Panc1 (cell line): Measurements from ENCODE around the gene NELFCD. TPM values are rescaled to one million over a fixed set of nuclear protein-coding genes. Genes with fewer than 3 reads are reported as not detected.

Experiments used
- ATAC-seq: fragments of 200-7000 bp; cut with Tn5 transposase; 2 replicates; pipeline ENCODE4 v1.9.1; 2020; ENCODE audit warnings: mild to moderate bottlenecking, moderate library complexity
- BruUV-seq: library from RNA; stranded (reverse); fragments of 400-500 nt; replicated peaks from 2 replicates; lab custom pipeline; 2021; lab: Mats Ljungman, UMichigan
- CTCF ChIA-PET: fragments of 300-600 bp; sonication (Branson Sonifier 250); formaldehyde crosslinking; loops from one replicate; lab custom pipeline; 2022; ENCODE audit warnings: antibody characterized with exemption; lab: Charles Lee
- POLR2A ChIA-PET: fragments of 300-600 bp; sonication (Branson Sonifier 250); formaldehyde crosslinking; loops from one replicate; lab custom pipeline; 2022; ENCODE audit warnings: antibody characterized with exemption; lab: Charles Lee
- DNase-seq: peaks from one replicate; pipeline ENCODE4 v3.0.0-alpha.2; 2010; ENCODE audit warnings: low read depth, low spot score
- H3K27ac ChIP-seq: 2 replicates; pipeline ENCODE4 v1.5.1; 2011; ENCODE audit warnings: mild to moderate bottlenecking, low read length, inconsistent platforms
- H3K27me3 ChIP-seq: fragments of 200-500 bp; sonication (Bioruptor generic); 2 replicates; pipeline ENCODE4 v1.6.0; 2014; ENCODE audit warnings: low read length, inconsistent platforms; ENCODE audit not compliant: control insufficient read depth, insufficient read depth
- H3K36me3 ChIP-seq: fragments of 200-500 bp; sonication (Bioruptor generic); 2 replicates; pipeline ENCODE4 v1.5.1; 2014; ENCODE audit warnings: inconsistent platforms, mild to moderate bottlenecking, low read length, moderate library complexity; ENCODE audit not compliant: control insufficient read depth, insufficient read depth
- H3K4me1 ChIP-seq: 2 replicates; pipeline ENCODE4 v1.5.1; 2011; ENCODE audit warnings: inconsistent platforms, mild to moderate bottlenecking, low read length, moderate library complexity; ENCODE audit not compliant: control insufficient read depth, insufficient read depth
- H3K4me3 ChIP-seq, 2 experiments: 2 replicates each; pipeline ENCODE4 v1.5.1; 2011 to 2012; ENCODE audit warnings: low read depth in 2 of 2, low read length in 2 of 2, mild to moderate bottlenecking in 2 of 2, inconsistent platforms in 1 of 2, moderate library complexity in 1 of 2
- H3K9me3 ChIP-seq: fragments of 200-500 bp; sonication (Bioruptor generic); 2 replicates; pipeline ENCODE4 v1.5.1; 2014; ENCODE audit warnings: low read depth, mild to moderate bottlenecking, inconsistent platforms, low read length, moderate library complexity; ENCODE audit not compliant: control insufficient read depth, insufficient read depth
- POLR2AphosphoS5 ChIP-seq: IDR thresholded peaks from 2 replicates; pipeline ENCODE4 v1.6.1; 2012; ENCODE audit warnings: mild to moderate bottlenecking, low read depth, low read length, moderate library complexity
- SIN3A ChIP-seq: IDR thresholded peaks from 2 replicates; pipeline ENCODE4 v1.6.1; 2012; ENCODE audit warnings: low read depth, mild to moderate bottlenecking, low read length, moderate library complexity, borderline replicate concordance; ENCODE audit not compliant: insufficient read depth
- TCF7L2 ChIP-seq: IDR thresholded peaks from 2 replicates; pipeline ENCODE4 v1.6.1; 2011; ENCODE audit warnings: mild to moderate bottlenecking, low read depth, low read length, inconsistent platforms
- in situ Hi-C: cut with HindIII; loops from 2 replicates; pipeline ENCODE4 v1.10.0; 2016; ENCODE audit warnings: low sequenced_read_pairs, low pct_unique_long_range_greater_than_20kb
- intact Hi-C: fragments of 100-400 bp; cut with micrococcal nuclease; formaldehyde crosslinking; loops from one replicate; pipeline ENCODE4 v1.10.0; 2022; ENCODE audit not compliant: unreplicated experiment
- total RNA-seq: library from RNA; stranded (reverse); gene quantifications from one replicate; pipeline ENCODE4 v1.2.1, GENCODE V29; 2021; ENCODE audit not compliant: unreplicated experiment
- TF ChIP-seq, protein P1 (sequence below), 2 experiments: IDR thresholded peaks; 2 replicates each; pipeline ENCODE4 v1.6.1; 2011 to 2012; ENCODE audit warnings: low read depth in 2 of 2, control low read depth in 1 of 2, low read length in 1 of 2, mild to moderate bottlenecking in 1 of 2, moderate library complexity in 1 of 2; ENCODE audit not compliant: insufficient read depth in 1 of 2
- TF ChIP-seq, protein P2 (sequence below): fragments of 450-650 bp; IDR thresholded peaks from 2 replicates; pipeline ENCODE4 v1.5.1; 2017; ENCODE audit warnings: mild to moderate bottlenecking

Gene NELFCD
- total RNA-seq, 1 experiment from 2014 or later = 108 TPM

DNA sequence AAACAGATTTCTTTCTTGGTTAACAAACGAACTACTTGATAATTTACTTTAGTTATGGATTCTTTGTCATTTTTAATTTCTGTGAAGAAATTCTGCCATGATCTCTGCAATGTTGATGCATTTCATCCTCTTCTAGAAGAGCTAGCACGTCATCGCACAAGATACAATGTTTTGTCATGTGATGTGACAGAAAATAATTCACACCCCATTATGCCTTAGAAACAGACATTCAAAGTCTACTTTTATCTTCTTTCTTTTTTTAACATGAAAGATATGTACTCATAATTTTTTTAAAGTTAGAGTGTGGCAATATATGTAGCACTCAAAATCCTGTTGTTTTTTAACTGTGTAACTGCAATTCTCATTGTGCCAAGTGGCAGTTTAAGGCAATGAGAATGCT lies 39.6 kb upstream of the NELFCD start:
- Histone ChIP-seq H3K36me3 (no peaks in the 10 kb centered on the region), H3K9me3 (no peaks in the 10 kb centered on the region), H3K27me3 (peaks cover 15% of the 10 kb centered on the region), H3K4me3 (no peak overlapping the region), H3K4me1 (no peaks in the 10 kb centered on the region), H3K27ac (no peak overlapping the region)
- intact Hi-C loops = no loop called here
- TF ChIP-seq TCF7L2 (no peak), SIN3A (no peak), POLR2AphosphoS5 (no peak)
- TF ChIP-seq, protein P1, sequence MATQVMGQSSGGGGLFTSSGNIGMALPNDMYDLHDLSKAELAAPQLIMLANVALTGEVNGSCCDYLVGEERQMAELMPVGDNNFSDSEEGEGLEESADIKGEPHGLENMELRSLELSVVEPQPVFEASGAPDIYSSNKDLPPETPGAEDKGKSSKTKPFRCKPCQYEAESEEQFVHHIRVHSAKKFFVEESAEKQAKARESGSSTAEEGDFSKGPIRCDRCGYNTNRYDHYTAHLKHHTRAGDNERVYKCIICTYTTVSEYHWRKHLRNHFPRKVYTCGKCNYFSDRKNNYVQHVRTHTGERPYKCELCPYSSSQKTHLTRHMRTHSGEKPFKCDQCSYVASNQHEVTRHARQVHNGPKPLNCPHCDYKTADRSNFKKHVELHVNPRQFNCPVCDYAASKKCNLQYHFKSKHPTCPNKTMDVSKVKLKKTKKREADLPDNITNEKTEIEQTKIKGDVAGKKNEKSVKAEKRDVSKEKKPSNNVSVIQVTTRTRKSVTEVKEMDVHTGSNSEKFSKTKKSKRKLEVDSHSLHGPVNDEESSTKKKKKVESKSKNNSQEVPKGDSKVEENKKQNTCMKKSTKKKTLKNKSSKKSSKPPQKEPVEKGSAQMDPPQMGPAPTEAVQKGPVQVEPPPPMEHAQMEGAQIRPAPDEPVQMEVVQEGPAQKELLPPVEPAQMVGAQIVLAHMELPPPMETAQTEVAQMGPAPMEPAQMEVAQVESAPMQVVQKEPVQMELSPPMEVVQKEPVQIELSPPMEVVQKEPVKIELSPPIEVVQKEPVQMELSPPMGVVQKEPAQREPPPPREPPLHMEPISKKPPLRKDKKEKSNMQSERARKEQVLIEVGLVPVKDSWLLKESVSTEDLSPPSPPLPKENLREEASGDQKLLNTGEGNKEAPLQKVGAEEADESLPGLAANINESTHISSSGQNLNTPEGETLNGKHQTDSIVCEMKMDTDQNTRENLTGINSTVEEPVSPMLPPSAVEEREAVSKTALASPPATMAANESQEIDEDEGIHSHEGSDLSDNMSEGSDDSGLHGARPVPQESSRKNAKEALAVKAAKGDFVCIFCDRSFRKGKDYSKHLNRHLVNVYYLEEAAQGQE (IDR thresholded peaks at IDR 0.05; ENCODE audit: insufficient read depth in 1 of 2, low read depth in 2 of 2, low read length in 1 of 2) = no peak
- TF ChIP-seq, protein P2, sequence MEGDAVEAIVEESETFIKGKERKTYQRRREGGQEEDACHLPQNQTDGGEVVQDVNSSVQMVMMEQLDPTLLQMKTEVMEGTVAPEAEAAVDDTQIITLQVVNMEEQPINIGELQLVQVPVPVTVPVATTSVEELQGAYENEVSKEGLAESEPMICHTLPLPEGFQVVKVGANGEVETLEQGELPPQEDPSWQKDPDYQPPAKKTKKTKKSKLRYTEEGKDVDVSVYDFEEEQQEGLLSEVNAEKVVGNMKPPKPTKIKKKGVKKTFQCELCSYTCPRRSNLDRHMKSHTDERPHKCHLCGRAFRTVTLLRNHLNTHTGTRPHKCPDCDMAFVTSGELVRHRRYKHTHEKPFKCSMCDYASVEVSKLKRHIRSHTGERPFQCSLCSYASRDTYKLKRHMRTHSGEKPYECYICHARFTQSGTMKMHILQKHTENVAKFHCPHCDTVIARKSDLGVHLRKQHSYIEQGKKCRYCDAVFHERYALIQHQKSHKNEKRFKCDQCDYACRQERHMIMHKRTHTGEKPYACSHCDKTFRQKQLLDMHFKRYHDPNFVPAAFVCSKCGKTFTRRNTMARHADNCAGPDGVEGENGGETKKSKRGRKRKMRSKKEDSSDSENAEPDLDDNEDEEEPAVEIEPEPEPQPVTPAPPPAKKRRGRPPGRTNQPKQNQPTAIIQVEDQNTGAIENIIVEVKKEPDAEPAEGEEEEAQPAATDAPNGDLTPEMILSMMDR = no peak
- BruUV-seq = no TSS peak
- ATAC-seq (no peak), DNase-seq (no peak)
- ChIA-PET CTCF (no interaction called here), POLR2A (interaction anchor here (0.6 kb wide), 1 partner anchor 14 kb away, joined by 5 read pairs; no protein-coding TSS in a partner anchor)
- in situ Hi-C loops = no loop called here

DNA sequence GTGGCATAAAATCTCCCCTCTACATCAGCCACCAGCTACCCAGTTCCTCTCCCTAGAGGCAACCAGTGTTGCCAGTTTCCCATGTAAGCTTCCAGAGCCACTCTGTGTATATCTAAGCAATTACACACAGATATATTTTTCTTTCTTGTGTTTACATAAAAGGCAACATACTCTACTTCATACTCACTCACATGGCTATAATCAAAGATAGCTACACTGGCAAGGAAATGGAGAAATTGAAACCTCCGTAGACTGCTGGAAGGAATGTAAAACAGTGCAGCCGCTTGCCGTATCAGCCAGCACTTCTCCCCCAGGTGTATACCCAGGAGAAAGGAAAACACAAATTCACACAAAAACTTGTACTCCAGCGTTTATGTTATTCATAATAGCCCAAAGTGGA lies 38.5 kb upstream of the NELFCD start:
- no peak overlapping the region for H3K27ac ChIP-seq
- in situ Hi-C loops (no loop called here), intact Hi-C loops (no loop called here)
- H3K27me3 ChIP-seq = peaks cover 15% of the 10 kb centered on the region
- ChIA-PET POLR2A (no interaction called here), CTCF (no interaction called here)
- ATAC-seq = no peak
- no peak for DNase-seq
- H3K9me3 ChIP-seq = no peaks in the 10 kb centered on the region
- no peak for TF ChIP-seq TCF7L2
- TF ChIP-seq, protein P2 = no peak
- TF ChIP-seq SIN3A = no peak
- TF ChIP-seq, protein P1 (IDR thresholded peaks at IDR 0.05; ENCODE audit: insufficient read depth in 1 of 2, low read depth in 2 of 2, low read length in 1 of 2) = no peak
- no peak for TF ChIP-seq POLR2AphosphoS5
- no TSS peak for BruUV-seq
- H3K4me1 ChIP-seq = no peaks in the 10 kb centered on the region
- no peak overlapping the region for H3K4me3 ChIP-seq
- no peaks in the 10 kb centered on the region for H3K36me3 ChIP-seq
